Bone marrow (tissue), 2 donors: ENCODE data around the gene HEYL.
A peak's percentile ranks its signal among the peaks of the same experiment; 100 is the strongest.

Experiments used
- DNase-seq, 2 donors: peaks; one replicate each; lab custom pipeline; 2025; lab: John Stamatoyannopoulos, UW

HEYL gene

DNA sequence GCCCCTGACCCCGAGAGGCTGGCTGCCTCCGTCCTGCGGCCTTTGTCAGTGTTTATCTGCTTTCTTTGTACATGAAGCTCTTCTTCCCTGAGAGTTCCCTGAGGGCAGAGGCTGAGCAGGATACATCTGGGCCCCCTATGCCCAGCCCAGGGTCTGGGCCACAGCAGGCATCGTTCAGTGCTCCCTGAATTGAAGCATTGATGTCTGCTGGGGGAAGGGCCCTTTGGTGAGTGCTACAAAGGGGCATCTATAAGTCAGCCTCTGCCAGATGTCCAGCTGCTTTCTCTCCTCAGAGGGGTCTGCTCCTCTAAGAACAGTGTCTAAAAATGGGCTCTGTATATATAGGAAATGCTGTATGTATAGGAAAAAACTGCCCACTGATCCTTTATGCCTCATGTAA lies 2.1 kb downstream of the HEYL start:
- DNase-seq = no peak

DNA sequence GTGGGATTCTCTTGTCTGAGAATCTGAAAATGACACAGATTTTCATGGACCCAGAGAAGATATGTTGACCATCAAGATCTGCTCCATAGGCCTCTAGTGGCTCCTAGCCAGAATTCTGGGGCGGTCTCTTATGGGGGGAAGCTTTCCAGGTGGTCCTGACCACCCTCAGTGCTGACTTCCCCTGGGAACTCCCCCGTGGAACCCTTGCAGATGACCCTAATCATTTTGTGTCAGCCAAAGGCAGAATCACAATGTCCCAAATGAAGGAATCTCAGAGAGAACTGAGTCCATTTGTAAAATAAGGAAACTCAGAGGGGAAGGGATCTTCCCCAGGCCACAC lies 3.6 kb downstream of the HEYL start:
- DNase-seq = no peak

DNA sequence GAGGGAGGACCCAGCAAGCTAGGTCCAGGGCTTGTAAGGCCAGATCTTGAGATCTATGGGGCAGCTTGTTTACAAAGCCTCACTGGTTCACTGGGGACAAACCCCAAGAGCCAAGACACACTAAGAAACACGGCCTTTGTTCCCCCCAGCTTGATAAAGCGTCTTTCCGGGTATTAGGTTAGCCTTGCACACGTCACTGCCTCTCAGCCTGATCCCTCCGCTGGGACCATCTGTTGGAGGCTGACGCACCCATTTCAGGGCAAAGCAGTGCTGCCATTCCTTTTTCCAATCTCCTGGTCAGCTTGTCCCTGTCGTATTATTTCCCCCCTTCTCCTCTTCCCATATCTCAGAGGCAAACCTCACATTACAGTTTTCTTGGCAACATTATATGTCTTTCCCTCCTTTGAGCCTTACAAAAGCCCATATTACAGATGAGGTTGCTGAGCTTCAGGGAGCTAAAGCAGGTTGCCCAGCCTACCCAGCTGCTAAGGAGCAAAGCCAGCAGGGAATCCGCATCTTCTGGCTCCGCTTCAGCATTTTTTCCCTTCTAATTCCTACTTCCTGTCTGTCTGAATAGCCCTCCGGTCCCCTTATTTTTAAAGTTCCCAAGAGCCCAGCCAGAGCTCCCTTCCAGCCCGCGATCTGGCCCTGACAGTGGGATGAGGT lies 4.1 kb downstream of the HEYL start:
- no peak for DNase-seq

DNA sequence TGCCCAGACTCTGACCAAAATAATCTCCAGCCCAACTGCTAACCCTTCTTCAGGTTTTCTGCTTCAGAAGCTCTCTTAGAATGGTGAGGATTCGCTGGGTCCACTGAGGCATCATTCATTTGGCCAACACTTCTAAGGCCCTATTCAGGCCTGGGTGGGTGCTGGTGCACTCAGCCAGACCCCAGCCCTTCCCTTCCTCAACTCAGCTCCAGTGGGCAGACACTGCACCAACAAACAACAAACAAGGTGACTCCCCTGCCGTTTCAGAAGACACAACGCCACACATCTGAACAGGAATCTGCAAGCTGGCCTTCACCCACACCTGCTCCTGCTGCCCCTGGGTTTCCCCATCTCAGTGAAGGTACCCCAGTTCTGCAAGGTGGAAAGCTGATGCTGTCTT lies 6.0 kb downstream of the HEYL start:
- DNase-seq = no peak

DNA sequence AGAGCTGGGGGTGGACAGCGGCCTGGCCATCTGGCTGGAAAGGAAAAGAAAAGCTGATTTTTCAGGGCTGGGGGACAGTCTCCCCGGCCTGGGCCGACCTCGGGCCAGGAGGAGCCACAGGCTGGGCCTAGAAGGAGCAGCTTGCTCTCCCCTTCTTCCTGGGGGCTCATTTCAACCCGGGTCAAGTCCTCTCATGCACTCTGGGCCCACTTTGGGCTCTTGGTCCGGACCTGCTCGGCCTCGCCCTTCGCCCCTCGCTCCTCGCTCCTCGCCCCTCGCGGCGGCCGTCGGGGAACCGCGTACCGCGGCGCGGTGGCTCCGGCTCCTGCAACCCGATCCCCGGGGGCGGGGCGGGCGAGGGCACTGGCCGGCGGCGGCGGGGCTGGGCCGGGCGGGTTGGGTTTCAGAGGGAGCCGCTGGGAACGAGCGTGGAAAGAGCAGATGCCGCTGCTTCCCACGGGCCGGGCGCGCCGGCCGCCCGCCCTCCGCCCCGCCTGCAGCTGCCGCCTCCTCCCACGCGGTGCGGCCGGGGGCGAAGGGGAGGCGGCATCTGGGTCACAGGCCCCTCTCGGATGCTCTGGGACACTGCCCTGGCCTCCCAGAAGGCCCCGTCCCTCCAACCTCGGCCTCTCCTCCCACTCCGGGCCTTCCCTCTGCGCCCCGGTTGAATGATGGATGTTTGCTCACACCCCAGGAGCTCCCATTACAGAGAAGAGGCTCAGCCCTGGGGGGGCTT lies 6.6 kb downstream of the HEYL start:
- DNase-seq = no peak

DNA sequence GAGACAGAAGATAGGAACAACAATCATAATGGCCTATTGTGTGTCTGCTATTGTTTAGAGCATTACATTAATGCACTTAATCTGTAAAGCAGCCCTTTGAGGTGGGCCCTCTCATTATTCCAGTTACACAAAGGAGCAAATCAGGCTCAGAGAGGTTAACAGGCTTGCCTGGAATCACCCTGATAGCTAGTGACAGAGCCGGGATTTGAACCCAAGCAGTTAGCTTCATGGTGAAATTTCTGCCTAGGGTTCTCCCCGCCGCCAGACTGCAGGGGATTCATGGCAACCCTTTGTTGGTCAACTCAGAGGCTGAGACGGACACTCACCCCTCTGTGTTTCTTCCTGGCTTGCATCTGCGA lies 7.1 kb downstream of the HEYL start:
- no peak for DNase-seq

DNA sequence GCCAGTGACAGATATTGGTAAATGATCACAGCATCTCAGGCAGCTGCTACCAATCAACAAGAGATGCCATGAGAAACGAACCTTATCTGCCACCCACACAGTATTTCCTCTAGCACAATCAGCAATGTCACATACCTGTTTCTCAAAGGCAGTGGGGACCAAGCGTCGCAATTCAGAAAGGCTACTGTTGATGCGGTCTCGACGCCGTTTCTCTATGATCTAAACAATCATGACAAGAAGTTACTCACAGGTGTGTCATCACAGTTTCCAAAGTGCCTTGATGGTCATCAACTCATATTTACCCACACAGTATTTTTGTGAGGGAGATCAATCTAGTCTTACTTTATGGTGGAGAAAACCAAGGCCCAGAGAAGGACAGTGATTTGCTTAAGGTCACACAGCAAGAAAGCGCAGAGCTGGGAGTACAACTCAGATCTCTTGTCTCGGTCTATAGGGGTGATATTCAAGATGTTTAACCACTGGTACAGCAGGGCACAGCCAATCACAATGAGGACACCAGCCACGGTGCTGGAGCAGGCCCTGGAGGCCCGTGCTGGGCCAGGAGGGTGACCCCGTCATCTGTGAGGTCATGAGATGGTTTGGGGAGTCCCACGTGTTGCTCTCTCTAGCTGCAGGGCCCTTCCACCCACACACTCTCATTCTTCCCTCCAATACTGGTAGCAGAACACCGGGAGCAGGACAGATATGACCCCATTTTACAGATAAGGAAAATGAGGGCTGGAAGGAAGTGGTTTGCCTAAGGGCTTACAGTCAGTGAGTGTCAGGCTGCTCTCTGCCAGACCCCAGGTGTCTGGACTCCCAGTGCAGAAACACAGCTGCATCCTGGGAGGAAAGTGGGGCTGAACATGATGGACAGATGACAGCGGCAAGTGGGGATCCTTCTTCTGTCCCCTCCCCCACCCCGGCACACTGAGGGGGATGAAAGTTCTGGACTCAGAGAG lies 7.8 kb downstream of the HEYL start:
- DNase-seq = no peak

DNA sequence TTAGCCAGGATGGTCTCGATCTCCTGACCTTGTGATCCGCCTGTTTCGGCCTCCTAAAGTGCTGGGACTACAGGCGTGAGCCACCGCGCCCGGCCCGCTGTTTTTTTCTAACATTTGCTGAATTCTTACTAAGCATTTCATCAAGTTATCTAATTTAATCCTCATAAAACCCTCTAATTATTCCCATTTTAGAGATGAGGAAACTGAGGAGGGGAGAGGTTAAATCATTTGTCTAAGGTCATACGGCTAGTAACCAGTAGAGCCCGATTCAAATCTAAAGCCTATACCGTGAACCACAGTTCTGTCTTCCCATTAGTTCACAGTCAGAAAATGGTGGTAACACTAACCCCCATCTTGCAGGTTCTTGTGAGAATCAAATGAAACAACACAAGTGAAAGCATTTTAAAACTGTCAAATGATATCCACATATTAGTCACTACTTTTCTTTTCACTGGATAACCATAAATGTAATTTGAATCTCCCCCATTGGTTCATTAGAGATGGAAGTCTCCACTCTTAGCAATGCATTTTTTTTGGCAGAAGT lies 10.6 kb downstream of the HEYL start:
- no peak for DNase-seq

DNA sequence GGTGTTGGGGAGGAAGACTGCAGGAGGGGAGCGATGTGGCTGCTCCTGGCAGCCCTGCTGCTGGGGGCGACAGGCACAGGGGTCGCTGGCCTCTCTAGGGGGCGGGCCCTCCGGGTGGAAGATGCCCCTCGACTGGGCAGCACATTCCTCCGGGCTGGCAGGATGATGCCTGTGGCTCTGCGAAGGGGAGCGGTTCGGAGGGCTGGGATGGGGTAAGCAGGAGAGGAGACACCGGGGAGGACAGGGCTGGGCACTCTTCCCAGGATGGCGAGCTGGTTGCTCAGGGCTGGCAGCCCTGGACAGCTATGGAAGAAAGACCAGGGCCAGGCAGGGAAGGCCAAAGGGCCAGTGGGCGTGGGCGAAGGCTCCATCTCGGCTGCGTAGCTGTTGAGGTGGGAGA lies 12.8 kb downstream of the HEYL start:
- no peak for DNase-seq

DNA sequence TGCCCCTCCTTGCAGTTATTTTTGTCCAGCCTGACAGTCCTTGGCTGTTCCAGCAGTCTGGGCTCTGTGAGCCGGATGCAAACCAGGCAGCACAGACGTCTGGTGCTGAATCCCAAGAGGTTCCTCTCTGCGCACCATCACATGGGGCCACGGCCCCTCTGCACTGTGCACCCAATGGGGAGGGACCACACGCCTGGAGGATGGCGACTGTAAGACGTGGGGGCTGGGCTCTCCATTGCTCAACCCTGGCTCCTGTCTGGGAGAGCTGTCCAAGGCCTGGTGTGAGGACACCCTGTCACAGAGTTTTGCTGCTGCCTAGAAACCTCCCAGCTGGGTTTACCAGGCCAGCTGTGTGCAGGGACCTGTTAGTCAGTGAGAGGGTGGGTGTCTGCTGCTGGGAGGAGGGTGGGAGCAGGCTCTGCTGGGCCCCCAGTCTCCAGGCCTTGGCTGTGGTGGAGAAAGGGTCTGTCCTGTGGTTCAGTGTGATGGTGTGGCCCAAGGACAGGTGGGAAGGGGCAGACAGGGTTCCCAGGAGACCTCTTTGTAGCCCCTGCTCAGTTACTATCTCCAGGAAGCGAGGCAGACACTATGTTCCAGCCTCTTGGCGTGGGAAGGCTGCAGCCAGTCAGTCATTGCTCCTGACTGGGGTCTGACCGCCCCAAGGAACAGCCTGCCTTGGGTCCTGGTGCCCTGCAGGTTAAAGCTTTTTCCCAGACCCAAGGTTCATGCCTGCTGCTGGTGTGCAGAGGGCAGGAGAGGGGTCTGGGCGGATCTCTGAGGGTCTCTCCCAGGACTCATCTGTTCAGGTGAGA lies 13.8 kb downstream of the HEYL start:
- DNase-seq = no peak

DNA sequence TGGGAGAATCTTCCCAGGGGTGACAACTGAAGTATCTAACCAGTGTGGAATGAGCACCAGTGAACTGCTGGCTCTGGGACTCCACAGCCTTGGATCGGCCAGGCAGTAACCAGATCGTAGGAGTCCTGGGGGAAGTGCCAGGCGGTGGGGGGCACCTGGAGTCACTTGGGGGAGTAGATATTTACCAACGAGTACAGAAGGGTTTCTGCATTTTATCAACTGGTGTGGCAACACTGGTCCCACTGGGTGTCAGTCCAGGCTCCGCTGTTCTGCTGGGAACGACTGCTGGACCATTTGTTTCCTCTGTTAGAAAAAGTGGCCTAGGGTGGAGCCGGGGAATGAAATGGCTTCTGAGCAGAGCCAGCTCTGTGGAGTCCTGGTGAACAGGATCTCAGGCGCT lies 14.4 kb downstream of the HEYL start:
- no peak for DNase-seq

DNA sequence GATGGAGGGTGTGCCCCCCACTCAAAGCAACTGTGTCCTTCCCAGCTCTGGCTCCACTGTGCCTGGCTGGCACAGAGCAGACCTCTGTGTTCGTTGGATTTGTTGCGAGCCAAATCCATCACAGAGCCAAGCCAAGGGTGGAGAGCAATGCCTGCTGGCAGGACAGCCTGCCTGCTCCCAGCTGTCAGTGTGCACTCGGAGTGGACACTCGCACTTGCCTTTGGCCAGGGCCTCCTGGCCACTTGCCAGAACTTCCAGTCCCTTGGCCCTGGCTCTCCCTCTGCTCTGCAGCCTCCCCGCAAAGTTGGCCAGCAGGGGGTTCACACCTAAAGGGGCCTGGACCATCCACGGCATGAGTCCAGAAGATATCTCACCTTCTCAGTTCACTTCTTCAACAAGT lies 16.4 kb downstream of the HEYL start:
- DNase-seq = no peak

DNA sequence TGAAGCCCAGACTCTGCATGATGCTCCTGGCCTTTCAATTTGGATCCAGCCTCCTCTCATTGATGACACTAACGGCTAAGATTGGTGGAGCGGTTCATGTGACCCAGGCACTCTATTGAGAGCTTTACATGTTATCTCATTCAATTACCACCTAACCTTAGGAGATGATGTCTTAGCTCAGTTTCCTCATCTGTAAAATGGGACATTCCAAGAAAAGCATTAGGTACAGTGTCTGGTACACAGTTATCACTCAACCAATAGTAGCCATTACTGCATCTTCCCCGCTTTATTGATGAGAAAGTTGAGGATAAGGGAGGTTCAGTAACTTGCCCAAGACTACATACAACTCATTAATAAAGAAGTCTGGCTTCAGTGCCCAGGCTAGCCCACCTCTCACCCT lies 17.0 kb downstream of the HEYL start:
- DNase-seq = no peak

DNA sequence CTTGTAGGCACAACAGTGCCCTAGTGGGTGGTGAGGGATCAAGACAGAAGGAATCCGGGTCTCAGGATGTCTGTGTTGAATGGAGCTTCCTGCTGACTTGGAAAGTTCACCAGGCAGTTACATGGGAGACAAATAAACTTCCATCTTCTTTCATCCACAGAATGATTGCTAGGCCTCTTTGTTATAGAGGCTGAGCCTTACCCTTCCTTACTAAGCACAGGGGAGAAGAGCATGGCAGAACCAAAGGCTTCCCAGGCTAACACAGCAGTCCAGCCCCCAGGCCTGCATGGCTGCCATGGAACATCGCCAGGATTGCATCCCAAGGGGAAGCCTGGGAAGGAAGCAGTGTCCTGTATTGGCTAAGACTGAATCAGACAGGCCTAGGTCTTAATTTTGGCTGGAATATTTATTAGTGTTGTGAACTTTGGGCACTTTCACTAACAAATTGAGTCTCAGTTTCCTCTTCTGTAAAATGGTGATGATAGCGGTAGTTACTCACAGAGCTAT lies 18.7 kb downstream of the HEYL start:
- DNase-seq = no peak

DNA sequence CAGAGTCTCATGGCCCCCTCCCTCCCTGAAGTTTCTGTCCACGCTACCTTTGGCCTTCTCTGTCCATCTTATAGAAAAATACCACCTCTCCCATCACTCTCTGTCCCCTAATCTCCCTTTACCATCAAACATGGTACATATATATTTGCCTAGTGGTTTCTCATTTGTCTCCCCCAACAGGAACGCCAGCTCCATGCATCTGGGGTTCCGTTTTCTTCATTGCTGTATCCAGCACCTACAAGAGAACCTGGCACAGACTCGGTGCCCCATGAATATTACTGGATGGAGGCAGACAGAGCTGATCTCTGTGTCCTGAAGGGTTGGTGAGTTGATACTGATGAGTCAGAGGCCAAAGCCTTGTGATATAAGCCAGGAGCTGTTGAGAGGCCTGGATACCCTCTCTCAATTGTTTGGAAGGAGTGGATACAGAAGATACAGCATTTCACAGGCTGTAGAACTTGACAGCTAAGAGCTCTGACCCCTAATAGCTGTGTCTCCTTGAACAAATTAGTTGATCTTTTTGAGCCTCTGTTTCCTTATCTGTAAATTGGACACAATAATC lies 21.9 kb downstream of the HEYL start:
- DNase-seq = no peak

DNA sequence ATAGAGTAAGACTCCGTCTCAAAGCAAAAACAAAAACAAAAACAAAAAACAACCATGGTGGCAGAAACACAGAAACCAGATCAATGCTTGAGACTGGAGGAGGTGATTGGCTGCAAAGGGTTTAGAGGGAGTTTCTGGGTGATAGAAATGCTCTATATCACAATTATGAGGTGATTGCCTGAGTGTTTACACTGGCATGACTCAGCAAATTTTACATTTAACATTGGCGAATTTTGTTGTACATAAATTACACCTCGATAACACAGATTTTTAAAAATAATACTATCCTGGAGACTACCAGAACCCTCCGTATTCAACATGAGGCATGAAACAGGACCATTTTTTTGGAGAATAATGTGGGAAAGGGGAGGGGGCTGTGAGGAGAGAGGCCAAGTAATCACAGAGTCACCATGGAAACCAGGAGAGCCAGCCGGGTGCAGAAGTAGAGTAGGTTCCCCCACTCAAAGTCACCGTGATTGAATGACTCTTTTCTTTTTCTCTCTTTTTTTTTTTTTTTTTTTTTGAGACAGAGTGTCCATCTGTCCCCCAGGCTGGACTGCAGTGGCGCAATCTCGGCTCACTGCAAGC lies 24.3 kb downstream of the HEYL start:
- DNase-seq = no peak

DNA sequence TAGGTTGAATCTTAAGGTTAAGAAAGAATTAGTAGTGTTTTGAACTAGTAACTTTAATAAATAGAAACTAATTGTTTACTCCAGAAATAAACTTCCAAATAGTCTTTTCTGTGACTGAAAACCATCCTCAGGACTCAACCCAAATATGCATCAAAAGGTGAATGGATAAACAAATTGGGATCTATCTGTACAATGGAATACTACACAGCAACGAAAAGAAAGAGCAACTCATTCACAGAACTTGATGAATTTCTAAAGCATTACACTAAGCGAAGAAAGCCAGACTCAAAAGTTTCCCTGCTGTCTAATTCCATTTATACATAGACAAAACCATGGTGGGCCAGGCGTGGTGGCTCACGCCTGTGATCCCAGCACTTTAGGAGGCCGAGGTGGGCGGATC lies 25.0 kb downstream of the HEYL start:
- no peak for DNase-seq

DNA sequence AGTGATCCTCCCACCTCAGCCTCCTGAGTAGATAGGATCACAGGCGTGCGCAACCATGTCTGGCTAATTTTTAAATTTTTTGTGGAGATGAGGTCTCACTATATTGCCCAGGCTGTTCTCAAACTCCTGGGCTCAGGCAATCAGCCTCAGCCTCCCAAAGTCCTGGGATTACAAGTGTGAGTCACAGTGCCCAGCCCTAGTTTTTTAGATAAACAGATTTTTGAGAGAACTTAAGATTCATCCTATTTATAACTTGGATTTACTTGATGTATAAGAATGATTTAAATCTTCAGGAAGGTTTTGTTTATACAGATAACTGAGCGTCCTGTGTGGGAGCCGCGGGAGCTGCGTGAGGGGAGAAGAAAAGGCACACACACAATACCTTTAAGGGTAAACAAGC lies 26.2 kb downstream of the HEYL start:
- DNase-seq = no peak

DNA sequence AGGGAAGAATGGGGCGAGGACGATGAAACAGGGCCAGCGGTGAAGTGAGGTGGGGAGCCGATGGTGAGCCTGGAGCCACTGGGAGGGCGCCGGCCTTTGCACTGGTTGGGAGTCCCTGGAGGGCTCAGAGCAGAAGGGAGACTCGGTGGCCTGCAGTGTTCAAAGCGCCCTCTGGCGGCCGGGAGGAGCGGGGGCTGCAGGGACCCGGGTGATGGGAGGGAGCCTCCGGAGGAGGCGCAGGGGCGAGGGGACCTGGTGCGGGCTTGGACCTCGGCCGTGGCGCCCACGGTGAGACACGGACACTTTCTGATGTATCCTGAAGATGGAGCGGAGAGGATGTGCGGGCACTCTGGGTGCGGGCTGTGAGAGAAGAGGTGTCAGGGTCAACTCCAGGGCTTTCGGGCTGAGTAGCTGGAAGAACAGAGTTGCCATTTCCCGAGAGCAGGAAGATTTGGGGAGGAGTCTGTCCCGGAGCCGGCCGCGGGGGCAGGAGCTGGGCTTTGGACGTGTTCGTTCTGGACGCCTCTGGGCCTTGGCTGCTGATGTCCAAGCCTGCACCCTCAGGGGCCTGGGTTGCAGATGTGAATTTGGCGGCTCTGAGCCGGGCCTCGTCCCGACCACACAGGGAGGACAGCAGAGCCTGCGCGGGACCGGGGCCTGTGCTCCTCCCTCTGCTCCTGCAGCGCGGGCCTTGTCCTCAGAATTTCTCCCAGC lies 29.7 kb downstream of the HEYL start:
- peak in 1 of 2 donors; percentile 38 for DNase-seq

DNA sequence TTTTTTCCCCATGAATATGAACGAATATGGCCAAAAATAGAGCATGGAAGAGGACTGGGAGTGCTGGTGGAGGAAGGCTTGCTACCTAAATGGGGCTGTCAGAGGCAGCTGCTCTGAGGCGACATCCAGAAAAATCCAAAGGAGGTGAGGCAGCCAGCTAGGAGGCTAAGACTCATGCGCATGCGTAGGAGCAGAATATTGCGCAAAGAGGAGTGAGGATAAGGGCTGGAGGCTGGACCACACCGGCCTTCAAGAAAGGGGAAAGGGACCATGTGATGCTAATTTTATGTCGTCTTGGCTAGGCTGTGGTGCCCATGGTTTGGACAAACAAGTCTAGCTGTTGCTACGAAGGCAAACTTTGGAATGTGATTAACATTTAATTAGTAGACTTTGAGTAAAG lies 30.5 kb downstream of the HEYL start:
- DNase-seq = no peak
